NCI-H510A treated with DMSO at 0.1 percent for 48 hours (cell line): ENCODE data around the gene COX7A2.

Experiments
- DNase-seq: peaks from one replicate; lab custom pipeline; 2025; lab: John Stamatoyannopoulos, UW

The COX7A2 gene

GRCh38 chr6:75220357-75220756 lies 23.2 kb downstream of the COX7A2 start:
- DNase-seq: no peak

- no peak for DNase-seq
Observed at GRCh38 chr6:75219263-75219662, 24.3 kb downstream of the COX7A2 start.

GRCh38 chr6:75217193-75217592 lies 26.4 kb downstream of the COX7A2 start:
- DNase-seq: no peak

GRCh38 chr6:75215291-75215690 lies 28.3 kb downstream of the COX7A2 start:
- DNase-seq: no peak

GRCh38 chr6:75213732-75214131 lies 29.9 kb downstream of the COX7A2 start:
- DNase-seq: no peak

GRCh38 chr6:75213112-75213511 lies 30.5 kb downstream of the COX7A2 start:
- no peak for DNase-seq

- DNase-seq: no peak
Observed at GRCh38 chr6:75211920-75212590, 31.5 kb downstream of the COX7A2 start.

- DNase-seq: peak; percentile 42
Observed at GRCh38 chr6:75210885-75211739, 32.5 kb downstream of the COX7A2 start.

GRCh38 chr6:75209184-75209723 lies 34.3 kb downstream of the COX7A2 start:
- DNase-seq: no peak

- DNase-seq: peak; percentile 72
Observed at GRCh38 chr6:75208298-75209183, 35.1 kb downstream of the COX7A2 start.

- no peak for DNase-seq
Observed at GRCh38 chr6:75206576-75207342, 36.8 kb downstream of the COX7A2 start.

GRCh38 chr6:75205776-75206575 lies 37.6 kb downstream of the COX7A2 start, which contains the start of gene COL12A1:
TSS of gene COL12A1 (minus strand) at chr6:75206053. CDS start at chr6:75202792, 3,261 bp downstream.
- DNase-seq: peak; percentile 44

- no peak for DNase-seq
Observed at GRCh38 chr6:75204959-75205775, 38.4 kb downstream of the COX7A2 start.

- DNase-seq: peak; percentile 24
Observed at GRCh38 chr6:75204217-75204958, 39.2 kb downstream of the COX7A2 start.

- DNase-seq: no peak
Observed at GRCh38 chr6:75203721-75204120, 39.9 kb downstream of the COX7A2 start.

- no peak for DNase-seq
Observed at GRCh38 chr6:75202676-75203131, 40.9 kb downstream of the COX7A2 start.

- peak; percentile 24 for DNase-seq
Observed at GRCh38 chr6:75201901-75202672, 41.5 kb downstream of the COX7A2 start.

- DNase-seq: no peak
Observed at GRCh38 chr6:75201021-75201420, 42.6 kb downstream of the COX7A2 start.
